HFF-Myc (cell line): ENCODE measurements around the gene PCDHA1.

Source experiments
- DNase-seq: peaks from one replicate; pipeline ENCODE4 v3.0.0-alpha.2; 2011; ENCODE audit warnings: low read depth; ENCODE audit errors: extremely low read depth
- H3K4me3 ChIP-seq: replicated peaks from 2 replicates; pipeline ENCODE4 v1.5.1; 2011; ENCODE audit warnings: low read depth, mild to moderate bottlenecking, control low read depth, low read length
- CTCF ChIP-seq: IDR thresholded peaks from 2 replicates; pipeline ENCODE4 v1.5.1; 2012; ENCODE audit warnings: mild to moderate bottlenecking, low read depth, low read length, control low read depth; ENCODE audit errors: missing control alignments

PCDHA1 gene

GRCh38 chr5:140855772-140856674 lies 70.1 kb downstream of the PCDHA1 start, which contains the start of gene PCDHA10:
Gene PCDHA10 (plus strand): TSS chr5:140855897. CDS start chr5:140856049, 152 bp downstream.
- no peak for TF ChIP-seq CTCF
- H3K4me3 ChIP-seq, result no peak within 1 kb of the TSS
- DNase-seq, result no peak

GRCh38 chr5:140857177-140857986 lies 71.4 kb downstream of the PCDHA1 start:
- no peak overlapping the region for H3K4me3 ChIP-seq
- no peak for DNase-seq
- TF ChIP-seq CTCF, result no peak

GRCh38 chr5:140857987-140858240 lies 72.0 kb downstream of the PCDHA1 start:
- TF ChIP-seq CTCF, result no peak
- no peak overlapping the region for H3K4me3 ChIP-seq
- no peak for DNase-seq

GRCh38 chr5:140862441-140863295 lies 76.7 kb downstream of the PCDHA1 start:
- H3K4me3 ChIP-seq, result no peak overlapping the region
- TF ChIP-seq CTCF, result no peak
- DNase-seq, result no peak

GRCh38 chr5:140868721-140869554 lies 83.0 kb downstream of the PCDHA1 start, which contains the start of gene PCDHA11:
Gene PCDHA11 (plus strand): TSS chr5:140868957. CDS start chr5:140869104, 147 bp downstream.
- no peak within 1 kb of the TSS for H3K4me3 ChIP-seq
- TF ChIP-seq CTCF, result peak; percentile 29
- DNase-seq, result no peak

- no peak overlapping the region for H3K4me3 ChIP-seq
- no peak for DNase-seq
- TF ChIP-seq CTCF, result no peak
Measured at GRCh38 chr5:140869555-140869886, 83.6 kb downstream of the PCDHA1 start.
